Liver (tissue), 9 donors: Measurements from ENCODE around the gene IL20. TPM values are rescaled to one million over a fixed set of nuclear protein-coding genes. Genes with fewer than 3 reads are reported as not detected.

ENCODE experiments used
- DNase-seq: peaks from one replicate; pipeline ENCODE4 v3.0.0-alpha.2; 2017; ENCODE audit warnings: low spot score
- H3K27ac ChIP-seq, 2 donors: one replicate each; pipeline ENCODE4 v1.7.0; 2013; ENCODE audit warnings: inconsistent platforms in 2 of 2, low read length in 2 of 2, control low read depth in 1 of 2, low read depth in 1 of 2, mild to moderate bottlenecking in 1 of 2
- H3K27me3 ChIP-seq, 4 donors: one replicate each; pipeline versions ENCODE4 v1.6.1 to v1.7.0; 2013; ENCODE audit warnings: low read length in 3 of 4, inconsistent platforms in 1 of 4, mild to moderate bottlenecking in 1 of 4, moderate library complexity in 1 of 4; ENCODE audit not compliant: control insufficient read depth in 4 of 4, insufficient read depth in 4 of 4
- H3K36me3 ChIP-seq, 4 donors: one replicate each; pipeline versions ENCODE4 v1.6.1 to v1.7.0; 2013; ENCODE audit warnings: low read length in 3 of 4, mild to moderate bottlenecking in 3 of 4, low read depth in 1 of 4, moderate library complexity in 1 of 4; ENCODE audit not compliant: control insufficient read depth in 4 of 4, insufficient read depth in 3 of 4
- H3K4me1 ChIP-seq, 4 donors: one replicate each; pipeline versions ENCODE4 v1.6.1 to v1.7.0; 2013; ENCODE audit warnings: low read length in 3 of 4, mild to moderate bottlenecking in 3 of 4, moderate library complexity in 1 of 4; ENCODE audit not compliant: control insufficient read depth in 4 of 4, insufficient read depth in 4 of 4
- H3K4me3 ChIP-seq, 3 donors: one replicate each; pipeline versions ENCODE4 v1.6.1 to v1.7.0; 2013; ENCODE audit warnings: low read length in 3 of 3, control low read depth in 1 of 3, low read depth in 1 of 3, mild to moderate bottlenecking in 1 of 3
- H3K9ac ChIP-seq, 2 donors: one replicate each; pipeline ENCODE4 v1.7.0; 2013; ENCODE audit warnings: low read length in 2 of 2, mild to moderate bottlenecking in 2 of 2, moderate library complexity in 2 of 2, control low read depth in 1 of 2, low read depth in 1 of 2
- H3K9me3 ChIP-seq, 4 donors: one replicate each; pipeline versions ENCODE4 v1.6.1 to v1.7.0; 2013; ENCODE audit warnings: low read length in 3 of 4; ENCODE audit not compliant: control insufficient read depth in 4 of 4
- EGR1 ChIP-seq, 2 donors: IDR thresholded peaks; 2 replicates each; pipeline ENCODE4 v1.6.1; 2016 to 2018; ENCODE audit warnings: antibody characterized with exemption in 2 of 2, low read depth in 2 of 2
- FOXA1 ChIP-seq: IDR thresholded peaks from 2 replicates; pipeline ENCODE4 v1.6.1; 2016; ENCODE audit warnings: antibody characterized with exemption
- FOXA2 ChIP-seq: IDR thresholded peaks from 2 replicates; pipeline ENCODE4 v1.6.1; 2016; ENCODE audit warnings: antibody characterized with exemption
- GABPA ChIP-seq, 2 donors: IDR thresholded peaks in 1 of 2; conservative IDR thresholded peaks in 1 of 2; 2 replicates each; pipeline ENCODE4 v1.6.1; 2016; ENCODE audit warnings: antibody characterized with exemption in 2 of 2, mild to moderate bottlenecking in 1 of 2, moderate library complexity in 1 of 2
- HNF4A ChIP-seq, 2 donors: conservative IDR thresholded peaks; 2 replicates each; pipeline ENCODE4 v1.6.1; 2016; ENCODE audit warnings: antibody characterized with exemption in 2 of 2, mild to moderate bottlenecking in 2 of 2
- HNF4G ChIP-seq: IDR thresholded peaks from 2 replicates; pipeline ENCODE4 v1.6.1; 2016; ENCODE audit warnings: antibody characterized with exemption
- JUND ChIP-seq, 2 donors: IDR thresholded peaks; 2 replicates each; pipeline ENCODE4 v1.6.1; 2016; ENCODE audit warnings: antibody characterized with exemption in 2 of 2
- MAX ChIP-seq: IDR thresholded peaks from 2 replicates; pipeline ENCODE4 v1.6.1; 2016; ENCODE audit warnings: antibody characterized with exemption
- NR2F2 ChIP-seq: IDR thresholded peaks from 2 replicates; pipeline ENCODE4 v1.6.1; 2016; ENCODE audit warnings: antibody characterized with exemption
- RAD21 ChIP-seq, 2 donors: IDR thresholded peaks; 2 replicates each; pipeline ENCODE4 v1.6.1; 2016; ENCODE audit warnings: antibody characterized with exemption in 2 of 2, mild to moderate bottlenecking in 2 of 2
- RXRA ChIP-seq, 2 donors: IDR thresholded peaks; 2 replicates each; pipeline ENCODE4 v1.6.1; 2017 to 2018; ENCODE audit warnings: antibody characterized with exemption in 2 of 2, mild to moderate bottlenecking in 1 of 2
- SP1 ChIP-seq: IDR thresholded peaks from 2 replicates; pipeline ENCODE4 v1.6.1; 2018; ENCODE audit warnings: antibody characterized with exemption, mild to moderate bottlenecking
- TAF1 ChIP-seq: conservative IDR thresholded peaks from 2 replicates; pipeline ENCODE4 v1.6.1; 2016; ENCODE audit warnings: antibody characterized with exemption, mild to moderate bottlenecking
- YY1 ChIP-seq: IDR thresholded peaks from 2 replicates; pipeline ENCODE4 v1.6.1; 2016; ENCODE audit warnings: antibody characterized with exemption, mild to moderate bottlenecking
- WGBS: extraction: QIAGEN DNeasy Blood & Tissue Kit; methylation state at CpG from one replicate; pipeline ENCODE4 v1.1.7; 2013; 5-methylcytosine and 5-hydroxymethylcytosine counted together
- polyA plus RNA-seq, 2 donors: library from polyadenylated mRNA; stranded (reverse) in 1 of 2; unstranded in 1 of 2; fragments of 200-250 nt in 1 of 2; fragments of >200 nt in 1 of 2; fragmentation: Nextera tagmentation in 1 of 2; extraction: Ambion mirVana in 1 of 2; gene quantifications; one replicate each; pipeline versions ENCODE4 v1.2.1 to v1.2.3, GENCODE V29; 2013 to 2015
- total RNA-seq, 2 donors: library from RNA; depleted of rRNA; stranded (reverse); fragments of >200 nt; gene quantifications; one replicate each; pipeline ENCODE4 v1.2.3, GENCODE V29; 2014
- TF ChIP-seq, protein P1 (sequence below): fragments of 150-350 bp; IDR thresholded peaks from 2 replicates; pipeline ENCODE4 v1.5.1; 2017; ENCODE audit warnings: improper control_type of control experiment, low read depth, low read length; ENCODE audit not compliant: missing input control
- TF ChIP-seq, protein P2 (sequence below): IDR thresholded peaks from 2 replicates; pipeline ENCODE4 v1.6.1; 2016; ENCODE audit warnings: antibody characterized with exemption
- TF ChIP-seq, protein P3 (sequence below): IDR thresholded peaks from 2 replicates; pipeline ENCODE4 v1.6.1; 2016; ENCODE audit warnings: antibody characterized with exemption, mild to moderate bottlenecking
- TF ChIP-seq, protein P4 (sequence below): IDR thresholded peaks from 2 replicates; pipeline ENCODE4 v1.6.1; 2016; ENCODE audit warnings: antibody characterized with exemption
- donor health status: healthy.
- donor health status: healthy.
- donor health status: healthy.
- donor health status: healthy.
- donor health status: healthy.

IL20 gene
- total and polyA plus RNA-seq, 4 donors = 0.17 TPM; not detected in 3

- Histone ChIP-seq H3K4me3 (no peak overlapping the region), H3K9ac (no peak overlapping the region), H3K4me1 (peaks cover 0 to 4% (median 0%) of the 10 kb centered on the region in 4 donors), H3K9me3 (no peaks in the 10 kb centered on the region), H3K36me3 (no peaks in the 10 kb centered on the region), H3K27ac (no peak overlapping the region), H3K27me3 (no peaks in the 10 kb centered on the region)
- DNase-seq = no peak
- TF ChIP-seq, protein P1, sequence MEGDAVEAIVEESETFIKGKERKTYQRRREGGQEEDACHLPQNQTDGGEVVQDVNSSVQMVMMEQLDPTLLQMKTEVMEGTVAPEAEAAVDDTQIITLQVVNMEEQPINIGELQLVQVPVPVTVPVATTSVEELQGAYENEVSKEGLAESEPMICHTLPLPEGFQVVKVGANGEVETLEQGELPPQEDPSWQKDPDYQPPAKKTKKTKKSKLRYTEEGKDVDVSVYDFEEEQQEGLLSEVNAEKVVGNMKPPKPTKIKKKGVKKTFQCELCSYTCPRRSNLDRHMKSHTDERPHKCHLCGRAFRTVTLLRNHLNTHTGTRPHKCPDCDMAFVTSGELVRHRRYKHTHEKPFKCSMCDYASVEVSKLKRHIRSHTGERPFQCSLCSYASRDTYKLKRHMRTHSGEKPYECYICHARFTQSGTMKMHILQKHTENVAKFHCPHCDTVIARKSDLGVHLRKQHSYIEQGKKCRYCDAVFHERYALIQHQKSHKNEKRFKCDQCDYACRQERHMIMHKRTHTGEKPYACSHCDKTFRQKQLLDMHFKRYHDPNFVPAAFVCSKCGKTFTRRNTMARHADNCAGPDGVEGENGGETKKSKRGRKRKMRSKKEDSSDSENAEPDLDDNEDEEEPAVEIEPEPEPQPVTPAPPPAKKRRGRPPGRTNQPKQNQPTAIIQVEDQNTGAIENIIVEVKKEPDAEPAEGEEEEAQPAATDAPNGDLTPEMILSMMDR = no peak
- TF ChIP-seq RAD21 (IDR thresholded peaks at IDR 0.05) = no peak
- TF ChIP-seq RXRA (IDR thresholded peaks at IDR 0.05) = no peak
- TF ChIP-seq, protein P2, sequence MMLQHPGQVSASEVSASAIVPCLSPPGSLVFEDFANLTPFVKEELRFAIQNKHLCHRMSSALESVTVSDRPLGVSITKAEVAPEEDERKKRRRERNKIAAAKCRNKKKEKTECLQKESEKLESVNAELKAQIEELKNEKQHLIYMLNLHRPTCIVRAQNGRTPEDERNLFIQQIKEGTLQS = no peak
- no peak for TF ChIP-seq HNF4G
- TF ChIP-seq HNF4A (conservative IDR thresholded peaks at IDR 0.05) = no peak
- TF ChIP-seq GABPA (IDR thresholded peaks at IDR 0.05 in 1 of 2, conservative IDR thresholded peaks at IDR 0.05 in 1 of 2) = no peak
- TF ChIP-seq, protein P3, sequence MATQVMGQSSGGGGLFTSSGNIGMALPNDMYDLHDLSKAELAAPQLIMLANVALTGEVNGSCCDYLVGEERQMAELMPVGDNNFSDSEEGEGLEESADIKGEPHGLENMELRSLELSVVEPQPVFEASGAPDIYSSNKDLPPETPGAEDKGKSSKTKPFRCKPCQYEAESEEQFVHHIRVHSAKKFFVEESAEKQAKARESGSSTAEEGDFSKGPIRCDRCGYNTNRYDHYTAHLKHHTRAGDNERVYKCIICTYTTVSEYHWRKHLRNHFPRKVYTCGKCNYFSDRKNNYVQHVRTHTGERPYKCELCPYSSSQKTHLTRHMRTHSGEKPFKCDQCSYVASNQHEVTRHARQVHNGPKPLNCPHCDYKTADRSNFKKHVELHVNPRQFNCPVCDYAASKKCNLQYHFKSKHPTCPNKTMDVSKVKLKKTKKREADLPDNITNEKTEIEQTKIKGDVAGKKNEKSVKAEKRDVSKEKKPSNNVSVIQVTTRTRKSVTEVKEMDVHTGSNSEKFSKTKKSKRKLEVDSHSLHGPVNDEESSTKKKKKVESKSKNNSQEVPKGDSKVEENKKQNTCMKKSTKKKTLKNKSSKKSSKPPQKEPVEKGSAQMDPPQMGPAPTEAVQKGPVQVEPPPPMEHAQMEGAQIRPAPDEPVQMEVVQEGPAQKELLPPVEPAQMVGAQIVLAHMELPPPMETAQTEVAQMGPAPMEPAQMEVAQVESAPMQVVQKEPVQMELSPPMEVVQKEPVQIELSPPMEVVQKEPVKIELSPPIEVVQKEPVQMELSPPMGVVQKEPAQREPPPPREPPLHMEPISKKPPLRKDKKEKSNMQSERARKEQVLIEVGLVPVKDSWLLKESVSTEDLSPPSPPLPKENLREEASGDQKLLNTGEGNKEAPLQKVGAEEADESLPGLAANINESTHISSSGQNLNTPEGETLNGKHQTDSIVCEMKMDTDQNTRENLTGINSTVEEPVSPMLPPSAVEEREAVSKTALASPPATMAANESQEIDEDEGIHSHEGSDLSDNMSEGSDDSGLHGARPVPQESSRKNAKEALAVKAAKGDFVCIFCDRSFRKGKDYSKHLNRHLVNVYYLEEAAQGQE = no peak
- TF ChIP-seq, protein P4, sequence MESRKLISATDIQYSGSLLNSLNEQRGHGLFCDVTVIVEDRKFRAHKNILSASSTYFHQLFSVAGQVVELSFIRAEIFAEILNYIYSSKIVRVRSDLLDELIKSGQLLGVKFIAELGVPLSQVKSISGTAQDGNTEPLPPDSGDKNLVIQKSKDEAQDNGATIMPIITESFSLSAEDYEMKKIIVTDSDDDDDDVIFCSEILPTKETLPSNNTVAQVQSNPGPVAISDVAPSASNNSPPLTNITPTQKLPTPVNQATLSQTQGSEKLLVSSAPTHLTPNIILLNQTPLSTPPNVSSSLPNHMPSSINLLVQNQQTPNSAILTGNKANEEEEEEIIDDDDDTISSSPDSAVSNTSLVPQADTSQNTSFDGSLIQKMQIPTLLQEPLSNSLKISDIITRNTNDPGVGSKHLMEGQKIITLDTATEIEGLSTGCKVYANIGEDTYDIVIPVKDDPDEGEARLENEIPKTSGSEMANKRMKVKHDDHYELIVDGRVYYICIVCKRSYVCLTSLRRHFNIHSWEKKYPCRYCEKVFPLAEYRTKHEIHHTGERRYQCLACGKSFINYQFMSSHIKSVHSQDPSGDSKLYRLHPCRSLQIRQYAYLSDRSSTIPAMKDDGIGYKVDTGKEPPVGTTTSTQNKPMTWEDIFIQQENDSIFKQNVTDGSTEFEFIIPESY = no peak
- TF ChIP-seq FOXA1 = no peak
- no peak for TF ChIP-seq SP1
- no peak for TF ChIP-seq YY1
- TF ChIP-seq NR2F2 = no peak
- TF ChIP-seq FOXA2 = no peak
- no peak for TF ChIP-seq TAF1
- no peak for TF ChIP-seq MAX
- no peak for TF ChIP-seq JUND (IDR thresholded peaks at IDR 0.05)
- TF ChIP-seq EGR1 (IDR thresholded peaks at IDR 0.05; ENCODE audit: low read depth in 2 of 2) = no peak
- WGBS = 88% methylated on average over 4 of the region's 4 CpGs
Observed at GRCh38 chr1:206839006-206839560, 26.3 kb upstream of the IL20 start.
